GM06990 (cell line): ENCODE measurements around the gene KIFC1.
A peak's percentile ranks its signal among the peaks of the same experiment; 100 is the strongest.

Experiments
- DNase-seq: peaks from one replicate; pipeline ENCODE4 v3.0.0-alpha.2; 2011; ENCODE audit not compliant: insufficient read length; ENCODE audit errors: extremely low read depth
- H3K27me3 ChIP-seq: replicated peaks from 2 replicates; pipeline ENCODE4 v1.6.0; 2011; ENCODE audit warnings: low read length; ENCODE audit not compliant: control insufficient read depth, insufficient read depth
- H3K36me3 ChIP-seq: 2 replicates; pipeline ENCODE4 v1.5.1; 2011; ENCODE audit warnings: low read length; ENCODE audit not compliant: control insufficient read depth, insufficient read depth
- H3K4me3 ChIP-seq: replicated peaks from 2 replicates; pipeline ENCODE4 v1.5.1; 2011; ENCODE audit warnings: low read depth, mild to moderate bottlenecking, control low read depth, low read length
- TF ChIP-seq, protein P1 (sequence below): IDR thresholded peaks from 2 replicates; pipeline ENCODE4 v1.5.1; 2011; ENCODE audit warnings: low read length, control low read depth, mild to moderate bottlenecking, inconsistent platforms; ENCODE audit not compliant: insufficient read depth, poor library complexity, severe bottlenecking

The KIFC1 gene

DNA sequence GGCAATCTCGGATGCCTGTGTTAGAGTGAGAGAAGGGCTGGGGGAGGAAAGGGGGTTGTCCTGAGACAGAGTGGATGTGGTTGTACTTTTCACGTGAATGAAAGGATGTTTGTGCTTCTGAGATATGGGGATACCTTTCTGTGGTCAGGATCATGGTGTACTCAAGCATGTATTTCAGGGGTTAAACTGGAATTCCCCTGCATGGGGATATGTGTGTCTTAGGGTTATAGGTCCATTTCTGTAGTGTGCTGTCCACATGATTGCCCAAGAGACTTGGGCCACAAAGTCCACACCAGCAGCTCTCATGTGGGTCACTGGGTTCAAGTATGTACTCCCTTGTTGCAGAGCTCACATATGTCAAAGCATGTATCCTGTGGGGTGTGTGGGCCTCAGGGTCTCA, 38.7 kb downstream of the KIFC1 start:
- TF ChIP-seq, protein P1, sequence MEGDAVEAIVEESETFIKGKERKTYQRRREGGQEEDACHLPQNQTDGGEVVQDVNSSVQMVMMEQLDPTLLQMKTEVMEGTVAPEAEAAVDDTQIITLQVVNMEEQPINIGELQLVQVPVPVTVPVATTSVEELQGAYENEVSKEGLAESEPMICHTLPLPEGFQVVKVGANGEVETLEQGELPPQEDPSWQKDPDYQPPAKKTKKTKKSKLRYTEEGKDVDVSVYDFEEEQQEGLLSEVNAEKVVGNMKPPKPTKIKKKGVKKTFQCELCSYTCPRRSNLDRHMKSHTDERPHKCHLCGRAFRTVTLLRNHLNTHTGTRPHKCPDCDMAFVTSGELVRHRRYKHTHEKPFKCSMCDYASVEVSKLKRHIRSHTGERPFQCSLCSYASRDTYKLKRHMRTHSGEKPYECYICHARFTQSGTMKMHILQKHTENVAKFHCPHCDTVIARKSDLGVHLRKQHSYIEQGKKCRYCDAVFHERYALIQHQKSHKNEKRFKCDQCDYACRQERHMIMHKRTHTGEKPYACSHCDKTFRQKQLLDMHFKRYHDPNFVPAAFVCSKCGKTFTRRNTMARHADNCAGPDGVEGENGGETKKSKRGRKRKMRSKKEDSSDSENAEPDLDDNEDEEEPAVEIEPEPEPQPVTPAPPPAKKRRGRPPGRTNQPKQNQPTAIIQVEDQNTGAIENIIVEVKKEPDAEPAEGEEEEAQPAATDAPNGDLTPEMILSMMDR: no peak
- Histone ChIP-seq H3K27me3 (no peaks in the 10 kb centered on the region), H3K4me3 (no peak overlapping the region; the same call in 1 of the 2 replicates), H3K36me3 (peaks cover 1% of the 10 kb centered on the region; the same call in 1 of the 2 replicates)
- no peak for DNase-seq

DNA sequence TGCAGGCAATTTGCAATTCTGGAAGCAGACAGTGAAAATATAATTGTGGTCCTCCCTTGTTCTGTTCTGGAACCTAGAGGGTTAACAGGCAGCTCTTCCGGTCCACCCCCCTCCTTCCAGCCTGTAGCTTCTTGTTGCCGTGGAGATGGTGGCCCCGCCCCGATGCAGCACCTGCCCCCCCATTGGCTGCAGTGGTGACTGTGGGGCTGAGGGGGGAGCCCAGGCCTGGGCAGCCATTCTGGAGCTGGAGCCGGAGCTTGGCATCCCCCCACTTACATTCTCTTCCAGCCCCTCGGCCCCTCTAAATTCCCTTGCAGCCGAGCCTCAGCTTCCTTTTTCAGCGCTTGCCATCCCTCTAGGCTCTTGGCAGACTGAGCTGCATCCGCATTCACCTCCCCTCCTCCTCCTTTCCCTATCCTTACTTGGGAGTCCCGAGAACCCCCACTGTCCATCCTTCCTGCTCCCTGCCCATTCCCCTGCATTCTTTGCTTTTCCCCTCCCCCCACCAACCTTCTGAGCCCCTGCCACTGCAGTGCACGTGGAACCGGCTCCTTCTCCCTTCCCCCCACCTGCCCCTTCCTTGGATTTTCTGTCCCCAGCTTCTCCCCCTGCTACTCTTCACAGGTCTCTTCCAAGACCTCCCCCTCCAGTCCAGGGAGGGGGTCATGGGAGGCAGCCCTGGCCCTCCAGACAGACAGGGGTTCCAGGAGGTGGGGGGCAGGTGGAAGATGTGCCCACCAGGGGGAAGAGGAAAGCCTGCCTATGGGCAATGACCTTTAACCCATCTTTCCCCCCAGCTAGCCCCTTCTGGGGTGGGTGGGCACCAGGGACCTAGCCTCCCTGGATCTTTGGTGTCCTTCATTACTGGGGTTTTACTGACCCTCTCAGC, 39.6 kb downstream of the KIFC1 start:
- Histone ChIP-seq H3K27me3 (no peaks in the 10 kb centered on the region), H3K4me3 (peak overlapping the region; percentile 51), H3K36me3 (peaks cover 4% of the 10 kb centered on the region; the same call in 1 of the 2 replicates)
- TF ChIP-seq, protein P1: no peak
- DNase-seq: peak; percentile 82

DNA sequence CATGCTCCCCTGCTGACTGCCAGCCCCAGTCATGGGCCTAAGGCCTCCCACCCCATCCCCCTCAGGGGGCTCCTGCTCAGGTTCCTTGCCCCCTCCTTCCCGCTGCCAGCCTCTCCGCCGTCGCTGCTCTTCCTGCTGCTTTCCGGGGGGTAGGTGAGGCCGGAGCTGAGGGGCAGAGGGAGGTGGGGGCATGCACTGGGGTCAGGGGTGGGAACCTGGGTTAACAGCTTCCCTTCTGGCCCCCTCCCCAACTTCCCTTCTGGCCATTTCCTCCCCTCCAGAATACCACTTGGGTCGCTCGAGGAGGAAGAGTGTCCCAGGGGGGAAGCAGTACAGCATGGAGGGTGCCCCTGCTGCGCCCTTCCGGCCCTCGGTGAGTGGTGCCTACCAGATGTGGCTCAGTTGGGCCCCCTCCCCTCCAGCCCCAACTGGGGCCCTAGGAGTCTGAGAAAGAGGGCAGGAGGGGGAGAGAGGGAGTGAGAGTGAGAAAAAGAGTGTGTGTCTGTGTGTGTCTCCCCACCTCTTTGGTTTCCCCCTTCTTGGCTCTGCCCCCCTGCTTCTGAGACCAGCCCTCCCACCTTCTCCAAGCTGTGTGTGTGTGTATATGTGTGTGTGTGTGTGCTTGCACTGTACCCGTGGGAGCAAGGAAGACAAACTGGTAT, 40.4 kb downstream of the KIFC1 start:
- no peak for DNase-seq
- peak overlapping the region; percentile 42 for H3K4me3 ChIP-seq

DNA sequence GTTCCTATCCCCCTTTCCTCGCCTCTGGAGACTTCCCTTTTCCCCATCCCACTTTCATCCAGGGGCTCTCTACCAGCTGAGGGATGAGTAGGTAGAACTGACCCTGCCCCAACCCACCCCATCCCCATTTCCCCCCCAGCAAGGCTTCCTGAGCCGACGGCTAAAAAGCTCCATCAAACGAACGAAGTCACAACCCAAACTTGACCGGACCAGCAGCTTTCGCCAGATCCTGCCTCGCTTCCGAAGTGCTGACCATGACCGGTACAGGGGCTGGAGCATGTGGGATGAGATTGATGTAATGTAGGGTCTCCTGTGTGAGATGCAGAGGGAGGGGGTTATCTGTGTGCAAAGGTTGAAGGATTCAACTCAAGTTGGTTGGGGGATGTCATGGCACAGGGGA, 40.9 kb downstream of the KIFC1 start:
- Histone ChIP-seq H3K36me3 (peaks cover 4% of the 10 kb centered on the region; the same call in 1 of the 2 replicates), H3K4me3 (no peak overlapping the region), H3K27me3 (no peaks in the 10 kb centered on the region)
- TF ChIP-seq, protein P1: no peak
- DNase-seq: no peak

More for the DNA sequence above, 40.4 kb downstream of the KIFC1 start:
- no peaks in the 10 kb centered on the region for H3K27me3 ChIP-seq
- TF ChIP-seq, protein P1: no peak
- peaks cover 4% of the 10 kb centered on the region; the same call in 1 of the 2 replicates for H3K36me3 ChIP-seq

DNA sequence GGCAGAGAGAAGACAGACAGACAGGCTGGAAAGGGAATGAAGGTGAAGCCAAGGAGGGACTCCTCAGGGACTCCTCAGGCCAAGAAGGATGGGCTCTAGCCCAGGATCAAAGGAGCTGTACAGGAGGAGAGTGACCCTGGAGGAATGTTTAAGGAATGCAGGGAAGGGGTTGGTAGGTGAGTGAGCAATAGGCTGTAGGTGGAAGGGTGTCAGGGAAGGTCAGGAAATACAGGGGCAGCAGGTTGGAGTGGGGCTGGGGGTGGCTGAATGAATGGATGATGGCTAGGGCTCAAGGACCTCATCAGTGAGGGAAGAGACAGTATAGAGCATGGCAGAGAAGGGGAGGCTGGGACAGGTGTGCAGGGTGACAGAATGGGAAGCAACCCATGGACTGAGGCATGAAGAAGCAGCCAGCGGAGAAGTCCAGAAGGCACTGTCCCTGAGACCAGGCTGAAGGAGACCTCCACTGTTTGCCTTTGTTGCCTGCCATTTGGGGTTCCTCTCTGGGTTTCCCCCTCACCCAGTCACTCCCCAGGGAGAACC, 41.4 kb downstream of the KIFC1 start:
- H3K27me3 ChIP-seq: no peaks in the 10 kb centered on the region
- H3K4me3 ChIP-seq: no peak overlapping the region
- DNase-seq: no peak
- TF ChIP-seq, protein P1: no peak
- H3K36me3 ChIP-seq: peaks cover 6% of the 10 kb centered on the region; the same call in 1 of the 2 replicates
